Trophoblast cell (in vitro differentiated cells and primary cell): ENCODE data around the gene PRDM1.

Source experiments
- DNase-seq, 2 donors: peaks; one replicate each; pipeline ENCODE4 v3.0.0-alpha.2; 2016
- H2AFZ ChIP-seq: 2 replicates; pipeline ENCODE4 v1.6.1; 2013; ENCODE audit warnings: low read length, moderate library complexity, mild to moderate bottlenecking; ENCODE audit not compliant: insufficient read depth, poor library complexity
- H2AK5ac ChIP-seq: 2 replicates; pipeline ENCODE4 v1.6.1; 2013; ENCODE audit warnings: mild to moderate bottlenecking, low read length
- H2BK120ac ChIP-seq: 2 replicates; pipeline ENCODE4 v1.6.1; 2013; ENCODE audit warnings: low read length, mild to moderate bottlenecking, moderate library complexity; ENCODE audit not compliant: insufficient read depth, poor library complexity
- H2BK12ac ChIP-seq: 2 replicates; pipeline ENCODE4 v1.6.1; 2013; ENCODE audit warnings: mild to moderate bottlenecking, low read length, moderate library complexity
- H2BK5ac ChIP-seq: 2 replicates; pipeline ENCODE4 v1.6.1; 2013; ENCODE audit warnings: low read length, low read depth, moderate library complexity, mild to moderate bottlenecking; ENCODE audit not compliant: poor library complexity
- H3K14ac ChIP-seq: 2 replicates; pipeline ENCODE4 v1.6.1; 2013; ENCODE audit warnings: mild to moderate bottlenecking, low read length
- H3K18ac ChIP-seq: 2 replicates; pipeline ENCODE4 v1.6.1; 2013; ENCODE audit warnings: mild to moderate bottlenecking, low read length
- H3K23ac ChIP-seq: 2 replicates; pipeline ENCODE4 v1.6.1; 2013; ENCODE audit warnings: low read length
- H3K27ac ChIP-seq: 2 replicates; pipeline ENCODE4 v1.5.1; 2013; ENCODE audit warnings: low read depth, mild to moderate bottlenecking, inconsistent platforms, low read length, moderate library complexity
- H3K27me3 ChIP-seq: 2 replicates; pipeline ENCODE4 v1.6.1; 2013; ENCODE audit warnings: inconsistent platforms, mild to moderate bottlenecking, low read length, moderate library complexity; ENCODE audit not compliant: insufficient read depth
- H3K36me3 ChIP-seq, 2 experiments: 1 replicate in 1 of 2; 2 replicates in 1 of 2; pipeline ENCODE4 v1.6.1; 2013; ENCODE audit warnings: low read length in 2 of 2, mild to moderate bottlenecking in 2 of 2, moderate library complexity in 1 of 2; ENCODE audit not compliant: insufficient read depth in 2 of 2, control insufficient read depth in 1 of 2
- H3K4ac ChIP-seq: 2 replicates; pipeline ENCODE4 v1.6.1; 2013; ENCODE audit warnings: low read depth, mild to moderate bottlenecking, low read length, moderate library complexity
- H3K4me1 ChIP-seq, 2 experiments: 1 replicate in 1 of 2; 2 replicates in 1 of 2; pipeline ENCODE4 v1.6.1; 2013; ENCODE audit warnings: low read length in 2 of 2, mild to moderate bottlenecking in 2 of 2, moderate library complexity in 1 of 2; ENCODE audit not compliant: insufficient read depth in 2 of 2, control insufficient read depth in 1 of 2
- H3K4me2 ChIP-seq: 2 replicates; pipeline ENCODE4 v1.6.1; 2013; ENCODE audit warnings: inconsistent platforms, mild to moderate bottlenecking, low read length, moderate library complexity
- H3K4me3 ChIP-seq: 2 replicates; pipeline ENCODE4 v1.5.1; 2013; ENCODE audit warnings: mild to moderate bottlenecking, low read depth, low read length, inconsistent platforms
- H3K79me1 ChIP-seq: one replicate; pipeline ENCODE4 v1.6.1; 2013; ENCODE audit warnings: low read length
- H3K79me2 ChIP-seq: 2 replicates; pipeline ENCODE4 v1.6.1; 2013; ENCODE audit warnings: low read length, mild to moderate bottlenecking; ENCODE audit not compliant: control insufficient read depth, insufficient read depth, poor library complexity
- H3K9ac ChIP-seq: 2 replicates; pipeline ENCODE4 v1.6.1; 2013; ENCODE audit warnings: mild to moderate bottlenecking, low read length
- H3K9me3 ChIP-seq: 2 replicates; pipeline ENCODE4 v1.6.1; 2013; ENCODE audit warnings: low read depth, mild to moderate bottlenecking, control low read depth, inconsistent platforms, low read length; ENCODE audit not compliant: insufficient read depth
- H4K12ac ChIP-seq: 2 replicates; pipeline ENCODE4 v1.6.1; 2013; ENCODE audit warnings: low read depth, mild to moderate bottlenecking, low read length, moderate library complexity
- H4K8ac ChIP-seq: 2 replicates; pipeline ENCODE4 v1.6.1; 2013; ENCODE audit warnings: low read depth, mild to moderate bottlenecking, low read length, moderate library complexity
- H4K91ac ChIP-seq: one replicate; pipeline ENCODE4 v1.6.1; 2013; ENCODE audit warnings: low read depth, mild to moderate bottlenecking, low read length, moderate library complexity
- WGBS: extraction: QIAGEN DNeasy Blood & Tissue Kit; methylation state at CpG from one replicate; pipeline ENCODE4 v1.1.7; 2013; ENCODE audit warnings: missing lambda C conversion rate; ENCODE audit not compliant: insufficient read length, insufficient coverage; ENCODE audit errors: extremely low coverage; 5-methylcytosine and 5-hydroxymethylcytosine counted together

The PRDM1 gene

DNA sequence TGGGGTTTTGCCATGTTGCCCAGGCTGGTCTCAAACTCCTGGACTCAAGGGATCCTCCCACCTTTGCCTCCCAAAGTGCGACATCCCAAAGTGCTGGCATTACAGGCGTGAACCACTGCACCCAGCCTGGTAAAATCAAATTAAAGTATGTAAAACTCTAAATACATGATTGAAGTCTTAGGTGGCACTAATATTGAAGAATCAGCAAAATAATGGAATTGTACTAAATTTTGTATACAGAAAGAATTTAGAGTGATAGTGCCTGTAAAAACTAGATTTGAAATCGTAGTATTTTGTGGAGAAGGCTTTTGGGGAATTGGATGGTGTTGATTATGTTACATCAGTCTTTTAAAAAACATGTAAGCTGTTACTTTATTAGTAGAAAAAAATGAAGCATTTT lies 10.0 kb upstream of the PRDM1 start:
- 100% methylated on average over 1 of the region's 3 CpGs for WGBS
- Histone ChIP-seq H3K4me3 (no peak overlapping the region), H3K4me1 (peaks cover 0 to 2% of the 10 kb centered on the region in 2 experiments), H4K12ac (no peak overlapping the region), H3K23ac (no peak overlapping the region), H4K91ac (no peak overlapping the region), H3K27me3 (no peaks in the 10 kb centered on the region), H3K4me2 (no peak overlapping the region), H3K79me2 (no peaks in the 10 kb centered on the region), H3K9ac (no peak overlapping the region), H2BK5ac (no peak overlapping the region), H3K79me1 (no peaks in the 10 kb centered on the region), H4K8ac (no peak overlapping the region), H2BK12ac (no peak overlapping the region), H2AFZ (no peak overlapping the region), H3K36me3 (no peaks in the 10 kb centered on the region), H3K18ac (no peak overlapping the region), H3K27ac (no peak overlapping the region), H3K14ac (no peak overlapping the region), H3K9me3 (no peaks in the 10 kb centered on the region), H2AK5ac (no peak overlapping the region), H2BK120ac (no peak overlapping the region), H3K4ac (no peak overlapping the region)
- DNase-seq, result no peak

- no peaks in the 10 kb centered on the region for H3K79me1 ChIP-seq
- no peak overlapping the region for H3K4me3 ChIP-seq
- H2BK5ac ChIP-seq, result no peak overlapping the region
- H3K27ac ChIP-seq, result no peak overlapping the region
- no peaks in the 10 kb centered on the region for H3K27me3 ChIP-seq
- no CpG with 5 or more reads among the region's 3 CpGs for WGBS
- H4K12ac ChIP-seq, result no peak overlapping the region
- no peak overlapping the region for H2AFZ ChIP-seq
- no peak overlapping the region for H2AK5ac ChIP-seq
- no peak overlapping the region for H3K4me2 ChIP-seq
- H3K18ac ChIP-seq, result no peak overlapping the region
- no peak overlapping the region for H3K14ac ChIP-seq
- no peak overlapping the region for H3K4ac ChIP-seq
- H4K8ac ChIP-seq, result no peak overlapping the region
- no peaks in the 10 kb centered on the region for H3K36me3 ChIP-seq
- no peak overlapping the region for H2BK12ac ChIP-seq
- peaks cover 0 to 2% of the 10 kb centered on the region in 2 experiments for H3K4me1 ChIP-seq
- no peak overlapping the region for H3K23ac ChIP-seq
- no peak overlapping the region for H3K9ac ChIP-seq
- no peaks in the 10 kb centered on the region for H3K9me3 ChIP-seq
- DNase-seq, result no peak
- H4K91ac ChIP-seq, result no peak overlapping the region
- no peaks in the 10 kb centered on the region for H3K79me2 ChIP-seq
- H2BK120ac ChIP-seq, result no peak overlapping the region
Measured at GRCh38 chr6:106077170-106077569, 9.0 kb upstream of the PRDM1 start.

GRCh38 chr6:106077881-106078280 lies 8.3 kb upstream of the PRDM1 start:
- H2BK120ac ChIP-seq, result no peak overlapping the region
- H2AFZ ChIP-seq, result no peak overlapping the region
- no peak overlapping the region for H3K27ac ChIP-seq
- H3K9me3 ChIP-seq, result no peaks in the 10 kb centered on the region
- H3K79me1 ChIP-seq, result no peaks in the 10 kb centered on the region
- no peak overlapping the region for H3K4me2 ChIP-seq
- H3K9ac ChIP-seq, result no peak overlapping the region
- no CpG with 5 or more reads among the region's 5 CpGs for WGBS
- H3K23ac ChIP-seq, result no peak overlapping the region
- H3K14ac ChIP-seq, result no peak overlapping the region
- no peak overlapping the region for H4K8ac ChIP-seq
- no peak overlapping the region for H4K91ac ChIP-seq
- H3K18ac ChIP-seq, result no peak overlapping the region
- no peak overlapping the region for H2BK12ac ChIP-seq
- H3K36me3 ChIP-seq, result no peaks in the 10 kb centered on the region
- H3K4ac ChIP-seq, result no peak overlapping the region
- no peaks in the 10 kb centered on the region for H3K27me3 ChIP-seq
- H4K12ac ChIP-seq, result no peak overlapping the region
- no peak overlapping the region for H2AK5ac ChIP-seq
- H3K79me2 ChIP-seq, result no peaks in the 10 kb centered on the region
- H3K4me3 ChIP-seq, result no peak overlapping the region
- no peak overlapping the region for H2BK5ac ChIP-seq
- DNase-seq, result no peak
- peaks cover 0 to 2% of the 10 kb centered on the region in 2 experiments for H3K4me1 ChIP-seq

GRCh38 chr6:106079961-106080762 lies 6.0 kb upstream of the PRDM1 start:
- peaks cover 0 to 2% of the 10 kb centered on the region in 2 experiments for H3K4me1 ChIP-seq
- H2BK120ac ChIP-seq, result no peak overlapping the region
- H3K79me1 ChIP-seq, result no peaks in the 10 kb centered on the region
- no peak overlapping the region for H2BK5ac ChIP-seq
- no peak overlapping the region for H3K4ac ChIP-seq
- no peak overlapping the region for H4K8ac ChIP-seq
- no peaks in the 10 kb centered on the region for H3K27me3 ChIP-seq
- H3K9ac ChIP-seq, result no peak overlapping the region
- H3K4me2 ChIP-seq, result no peak overlapping the region
- no peak overlapping the region for H2AK5ac ChIP-seq
- H2AFZ ChIP-seq, result no peak overlapping the region
- no peak overlapping the region for H3K4me3 ChIP-seq
- no CpG with 5 or more reads among the region's 8 CpGs for WGBS
- H3K27ac ChIP-seq, result no peak overlapping the region
- no peaks in the 10 kb centered on the region for H3K9me3 ChIP-seq
- H3K18ac ChIP-seq, result no peak overlapping the region
- H3K23ac ChIP-seq, result no peak overlapping the region
- no peaks in the 10 kb centered on the region for H3K36me3 ChIP-seq
- DNase-seq, result no peak
- no peak overlapping the region for H2BK12ac ChIP-seq
- no peaks in the 10 kb centered on the region for H3K79me2 ChIP-seq
- H4K91ac ChIP-seq, result no peak overlapping the region
- H4K12ac ChIP-seq, result no peak overlapping the region
- no peak overlapping the region for H3K14ac ChIP-seq
